ENCODE measurements around the gene CNOT3. TPM values are rescaled to one million over a fixed set of nuclear protein-coding genes. Genes with fewer than 3 reads are reported as not detected.

CNOT3 gene
- total and polyA plus RNA-seq, 2 of the 13 experiments (the other 11 are each of a cell fraction or from before 2014, with no cell fraction given) = 4.3 to 5.8 TPM

DNA sequence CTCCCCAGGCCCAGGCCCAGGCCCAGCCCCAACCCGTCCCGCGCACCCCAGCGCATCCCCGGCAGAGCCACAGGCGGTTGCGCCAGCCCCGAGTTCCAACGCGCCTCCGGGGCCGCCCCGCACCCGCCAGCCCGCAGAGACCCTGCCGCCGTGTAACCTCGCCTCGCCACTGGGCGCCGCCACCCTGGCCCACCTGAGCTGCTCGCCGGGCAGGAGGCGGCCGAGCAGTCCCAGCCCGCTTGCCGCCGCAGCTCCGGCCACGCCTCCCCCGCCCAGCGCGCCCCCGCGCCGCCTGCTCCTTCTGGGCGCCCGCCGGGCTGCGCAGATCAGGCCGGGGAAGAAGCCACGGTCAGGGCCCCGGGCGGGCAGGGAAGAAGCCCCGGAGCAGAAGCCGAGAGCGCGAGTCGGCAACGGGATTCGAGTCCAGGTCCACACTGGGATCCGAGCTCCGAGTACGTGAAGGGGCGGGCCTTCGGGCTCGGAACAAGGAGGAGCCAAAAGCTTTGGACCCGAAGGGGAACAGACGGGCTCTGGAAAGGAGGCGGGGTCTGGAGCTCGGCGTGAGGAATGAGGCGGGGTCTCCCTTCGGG is 51.7 kb downstream of the CNOT3 start, which contains the start of gene MBOAT7 (continued):
- TF ChIP-seq, protein P1, sequence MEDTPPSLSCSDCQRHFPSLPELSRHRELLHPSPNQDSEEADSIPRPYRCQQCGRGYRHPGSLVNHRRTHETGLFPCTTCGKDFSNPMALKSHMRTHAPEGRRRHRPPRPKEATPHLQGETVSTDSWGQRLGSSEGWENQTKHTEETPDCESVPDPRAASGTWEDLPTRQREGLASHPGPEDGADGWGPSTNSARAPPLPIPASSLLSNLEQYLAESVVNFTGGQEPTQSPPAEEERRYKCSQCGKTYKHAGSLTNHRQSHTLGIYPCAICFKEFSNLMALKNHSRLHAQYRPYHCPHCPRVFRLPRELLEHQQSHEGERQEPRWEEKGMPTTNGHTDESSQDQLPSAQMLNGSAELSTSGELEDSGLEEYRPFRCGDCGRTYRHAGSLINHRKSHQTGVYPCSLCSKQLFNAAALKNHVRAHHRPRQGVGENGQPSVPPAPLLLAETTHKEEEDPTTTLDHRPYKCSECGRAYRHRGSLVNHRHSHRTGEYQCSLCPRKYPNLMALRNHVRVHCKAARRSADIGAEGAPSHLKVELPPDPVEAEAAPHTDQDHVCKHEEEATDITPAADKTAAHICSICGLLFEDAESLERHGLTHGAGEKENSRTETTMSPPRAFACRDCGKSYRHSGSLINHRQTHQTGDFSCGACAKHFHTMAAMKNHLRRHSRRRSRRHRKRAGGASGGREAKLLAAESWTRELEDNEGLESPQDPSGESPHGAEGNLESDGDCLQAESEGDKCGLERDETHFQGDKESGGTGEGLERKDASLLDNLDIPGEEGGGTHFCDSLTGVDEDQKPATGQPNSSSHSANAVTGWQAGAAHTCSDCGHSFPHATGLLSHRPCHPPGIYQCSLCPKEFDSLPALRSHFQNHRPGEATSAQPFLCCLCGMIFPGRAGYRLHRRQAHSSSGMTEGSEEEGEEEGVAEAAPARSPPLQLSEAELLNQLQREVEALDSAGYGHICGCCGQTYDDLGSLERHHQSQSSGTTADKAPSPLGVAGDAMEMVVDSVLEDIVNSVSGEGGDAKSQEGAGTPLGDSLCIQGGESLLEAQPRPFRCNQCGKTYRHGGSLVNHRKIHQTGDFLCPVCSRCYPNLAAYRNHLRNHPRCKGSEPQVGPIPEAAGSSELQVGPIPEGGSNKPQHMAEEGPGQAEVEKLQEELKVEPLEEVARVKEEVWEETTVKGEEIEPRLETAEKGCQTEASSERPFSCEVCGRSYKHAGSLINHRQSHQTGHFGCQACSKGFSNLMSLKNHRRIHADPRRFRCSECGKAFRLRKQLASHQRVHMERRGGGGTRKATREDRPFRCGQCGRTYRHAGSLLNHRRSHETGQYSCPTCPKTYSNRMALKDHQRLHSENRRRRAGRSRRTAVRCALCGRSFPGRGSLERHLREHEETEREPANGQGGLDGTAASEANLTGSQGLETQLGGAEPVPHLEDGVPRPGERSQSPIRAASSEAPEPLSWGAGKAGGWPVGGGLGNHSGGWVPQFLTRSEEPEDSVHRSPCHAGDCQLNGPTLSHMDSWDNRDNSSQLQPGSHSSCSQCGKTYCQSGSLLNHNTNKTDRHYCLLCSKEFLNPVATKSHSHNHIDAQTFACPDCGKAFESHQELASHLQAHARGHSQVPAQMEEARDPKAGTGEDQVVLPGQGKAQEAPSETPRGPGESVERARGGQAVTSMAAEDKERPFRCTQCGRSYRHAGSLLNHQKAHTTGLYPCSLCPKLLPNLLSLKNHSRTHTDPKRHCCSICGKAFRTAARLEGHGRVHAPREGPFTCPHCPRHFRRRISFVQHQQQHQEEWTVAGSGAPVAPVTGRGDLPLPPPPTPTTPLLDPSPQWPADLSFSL (CRISPR knock-in tag; IDR thresholded peaks at IDR 0.05) = no peak
- TF ChIP-seq FOXA1 (IDR thresholded peaks at IDR 0.05) (no peak), FOXA1 (CRISPR knock-in tag; IDR thresholded peaks at IDR 0.05) (no peak), YEATS2 (CRISPR knock-in tag; IDR thresholded peaks at IDR 0.05; ENCODE audit: borderline replicate concordance) (peak; percentile 36; the same call in 1 of the 2 replicates), TMF1 (CRISPR knock-in tag; IDR thresholded peaks at IDR 0.05; ENCODE audit: low read depth) (0 out of 2 replicates have a peak, but pooled peaks have one; percentile 19), NCOA2 (CRISPR knock-in tag; IDR thresholded peaks at IDR 0.05) (no peak), PHF5A (CRISPR knock-in tag; IDR thresholded peaks at IDR 0.05; ENCODE audit: low read depth, unreplicated experiment) (no peak), ATM (IDR thresholded peaks at IDR 0.05; ENCODE audit: borderline replicate concordance) (no peak), WIZ (CRISPR knock-in tag; IDR thresholded peaks at IDR 0.05) (no peak), ZNF530 (CRISPR knock-in tag; IDR thresholded peaks at IDR 0.05; ENCODE audit: low read depth) (no peak), GATAD1 (CRISPR knock-in tag; IDR thresholded peaks at IDR 0.05) (no peak; the same call in 1 of the 2 replicates), SOX6 (IDR thresholded peaks at IDR 0.05) (no peak), SOX6 (CRISPR knock-in tag; IDR thresholded peaks at IDR 0.05) (no peak), E2F2 (CRISPR knock-in tag; IDR thresholded peaks at IDR 0.05; ENCODE audit: borderline replicate concordance) (no peak), ZC3H4 (CRISPR knock-in tag; IDR thresholded peaks at IDR 0.05; ENCODE audit: borderline replicate concordance) (no peak)
- TF ChIP-seq, protein P2, sequence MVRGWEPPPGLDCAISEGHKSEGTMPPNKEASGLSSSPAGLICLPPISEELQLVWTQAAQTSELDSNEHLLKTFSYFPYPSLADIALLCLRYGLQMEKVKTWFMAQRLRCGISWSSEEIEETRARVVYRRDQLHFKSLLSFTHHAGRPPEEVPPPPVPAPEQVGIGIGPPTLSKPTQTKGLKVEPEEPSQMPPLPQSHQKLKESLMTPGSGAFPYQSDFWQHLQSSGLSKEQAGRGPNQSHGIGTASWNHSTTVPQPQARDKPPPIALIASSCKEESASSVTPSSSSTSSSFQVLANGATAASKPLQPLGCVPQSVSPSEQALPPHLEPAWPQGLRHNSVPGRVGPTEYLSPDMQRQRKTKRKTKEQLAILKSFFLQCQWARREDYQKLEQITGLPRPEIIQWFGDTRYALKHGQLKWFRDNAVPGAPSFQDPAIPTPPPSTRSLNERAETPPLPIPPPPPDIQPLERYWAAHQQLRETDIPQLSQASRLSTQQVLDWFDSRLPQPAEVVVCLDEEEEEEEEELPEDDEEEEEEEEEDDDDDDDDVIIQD (CRISPR knock-in tag; IDR thresholded peaks at IDR 0.05; ENCODE audit: low read depth) = no peak
- TF ChIP-seq, protein P3, sequence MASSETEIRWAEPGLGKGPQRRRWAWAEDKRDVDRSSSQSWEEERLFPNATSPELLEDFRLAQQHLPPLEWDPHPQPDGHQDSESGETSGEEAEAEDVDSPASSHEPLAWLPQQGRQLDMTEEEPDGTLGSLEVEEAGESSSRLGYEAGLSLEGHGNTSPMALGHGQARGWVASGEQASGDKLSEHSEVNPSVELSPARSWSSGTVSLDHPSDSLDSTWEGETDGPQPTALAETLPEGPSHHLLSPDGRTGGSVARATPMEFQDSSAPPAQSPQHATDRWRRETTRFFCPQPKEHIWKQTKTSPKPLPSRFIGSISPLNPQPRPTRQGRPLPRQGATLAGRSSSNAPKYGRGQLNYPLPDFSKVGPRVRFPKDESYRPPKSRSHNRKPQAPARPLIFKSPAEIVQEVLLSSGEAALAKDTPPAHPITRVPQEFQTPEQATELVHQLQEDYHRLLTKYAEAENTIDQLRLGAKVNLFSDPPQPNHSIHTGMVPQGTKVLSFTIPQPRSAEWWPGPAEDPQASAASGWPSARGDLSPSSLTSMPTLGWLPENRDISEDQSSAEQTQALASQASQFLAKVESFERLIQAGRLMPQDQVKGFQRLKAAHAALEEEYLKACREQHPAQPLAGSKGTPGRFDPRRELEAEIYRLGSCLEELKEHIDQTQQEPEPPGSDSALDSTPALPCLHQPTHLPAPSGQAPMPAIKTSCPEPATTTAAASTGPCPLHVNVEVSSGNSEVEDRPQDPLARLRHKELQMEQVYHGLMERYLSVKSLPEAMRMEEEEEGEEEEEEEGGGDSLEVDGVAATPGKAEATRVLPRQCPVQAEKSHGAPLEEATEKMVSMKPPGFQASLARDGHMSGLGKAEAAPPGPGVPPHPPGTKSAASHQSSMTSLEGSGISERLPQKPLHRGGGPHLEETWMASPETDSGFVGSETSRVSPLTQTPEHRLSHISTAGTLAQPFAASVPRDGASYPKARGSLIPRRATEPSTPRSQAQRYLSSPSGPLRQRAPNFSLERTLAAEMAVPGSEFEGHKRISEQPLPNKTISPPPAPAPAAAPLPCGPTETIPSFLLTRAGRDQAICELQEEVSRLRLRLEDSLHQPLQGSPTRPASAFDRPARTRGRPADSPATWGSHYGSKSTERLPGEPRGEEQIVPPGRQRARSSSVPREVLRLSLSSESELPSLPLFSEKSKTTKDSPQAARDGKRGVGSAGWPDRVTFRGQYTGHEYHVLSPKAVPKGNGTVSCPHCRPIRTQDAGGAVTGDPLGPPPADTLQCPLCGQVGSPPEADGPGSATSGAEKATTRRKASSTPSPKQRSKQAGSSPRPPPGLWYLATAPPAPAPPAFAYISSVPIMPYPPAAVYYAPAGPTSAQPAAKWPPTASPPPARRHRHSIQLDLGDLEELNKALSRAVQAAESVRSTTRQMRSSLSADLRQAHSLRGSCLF (CRISPR knock-in tag; IDR thresholded peaks at IDR 0.05; ENCODE audit: borderline replicate concordance) = no peak

Data from HepG2 (cell line).